ENCODE results near the gene RSPH10B.
"Not testable (repeated sequence)": the region's sequence is repeated elsewhere in the genome, so short reads cannot be mapped to it uniquely, and the experiment has no call there.

Gene RSPH10B

GRCh38 chr7:5970347-5970911 is at the start of gene RSPH10B:
Gene RSPH10B, minus strand, starts transcription at chr7:5970689. Its CDS starts 3,573 bp downstream, at chr7:5967116.
- FAIRE-seq: not testable (repeated sequence)

- FAIRE-seq: no peak
Observed at GRCh38 chr7:6016653-6016966, 46.1 kb upstream of the RSPH10B start.

- FAIRE-seq: no peak
Observed at GRCh38 chr7:6015917-6016652, 45.6 kb upstream of the RSPH10B start.

- no peak for FAIRE-seq
Observed at GRCh38 chr7:6012355-6013104, 42.0 kb upstream of the RSPH10B start.

GRCh38 chr7:6011541-6011940 is 41.1 kb upstream of the RSPH10B start:
- no peak for FAIRE-seq

GRCh38 chr7:6010370-6010769 is 39.9 kb upstream of the RSPH10B start:
- FAIRE-seq: not testable (repeated sequence)

- no peak for FAIRE-seq
Observed at GRCh38 chr7:6008668-6009611, 38.5 kb upstream of the RSPH10B start, which contains the start of the genes AIMP2 and PMS2. Gene AIMP2, plus strand, starts transcription at chr7:6009272. Its CDS starts 92 bp downstream, at chr7:6009364. Gene PMS2, minus strand, starts transcription at chr7:6009049. Its CDS starts 30 bp downstream, at chr7:6009019.

GRCh38 chr7:6007835-6008590 is 37.5 kb upstream of the RSPH10B start:
- FAIRE-seq: not testable (repeated sequence)

- no peak for FAIRE-seq
Observed at GRCh38 chr7:6007386-6007785, 36.9 kb upstream of the RSPH10B start.

GRCh38 chr7:5997210-5997808 is 26.8 kb upstream of the RSPH10B start:
- peak; percentile 76 for FAIRE-seq

GRCh38 chr7:5987061-5987460 is 16.6 kb upstream of the RSPH10B start:
- not testable (repeated sequence) for FAIRE-seq

- FAIRE-seq: peak; percentile 33
Observed at GRCh38 chr7:5979680-5980314, 9.3 kb upstream of the RSPH10B start.

- not testable (repeated sequence) for FAIRE-seq
Observed at GRCh38 chr7:5973580-5973979, 3.1 kb upstream of the RSPH10B start.

- FAIRE-seq: not testable (repeated sequence)
Observed at GRCh38 chr7:5963810-5964209, 6.7 kb downstream of the RSPH10B start.

- FAIRE-seq: not testable (repeated sequence)
Observed at GRCh38 chr7:5963205-5963604, 7.3 kb downstream of the RSPH10B start.

GRCh38 chr7:5934945-5935450 is 35.5 kb downstream of the RSPH10B start:
- not testable (repeated sequence) for FAIRE-seq

GRCh38 chr7:5931905-5932644 is 38.4 kb downstream of the RSPH10B start:
- not testable (repeated sequence) for FAIRE-seq

GRCh38 chr7:5931250-5931649 is 39.2 kb downstream of the RSPH10B start:
- not testable (repeated sequence) for FAIRE-seq

GRCh38 chr7:5930290-5930689 is 40.2 kb downstream of the RSPH10B start:
- not testable (repeated sequence) for FAIRE-seq
